NCI-H1436 (cell line): ENCODE results near the gene PRSS57.

ENCODE experiments used
- DNase-seq: peaks from one replicate; lab custom pipeline; 2025; lab: John Stamatoyannopoulos, UW

The PRSS57 gene

DNA sequence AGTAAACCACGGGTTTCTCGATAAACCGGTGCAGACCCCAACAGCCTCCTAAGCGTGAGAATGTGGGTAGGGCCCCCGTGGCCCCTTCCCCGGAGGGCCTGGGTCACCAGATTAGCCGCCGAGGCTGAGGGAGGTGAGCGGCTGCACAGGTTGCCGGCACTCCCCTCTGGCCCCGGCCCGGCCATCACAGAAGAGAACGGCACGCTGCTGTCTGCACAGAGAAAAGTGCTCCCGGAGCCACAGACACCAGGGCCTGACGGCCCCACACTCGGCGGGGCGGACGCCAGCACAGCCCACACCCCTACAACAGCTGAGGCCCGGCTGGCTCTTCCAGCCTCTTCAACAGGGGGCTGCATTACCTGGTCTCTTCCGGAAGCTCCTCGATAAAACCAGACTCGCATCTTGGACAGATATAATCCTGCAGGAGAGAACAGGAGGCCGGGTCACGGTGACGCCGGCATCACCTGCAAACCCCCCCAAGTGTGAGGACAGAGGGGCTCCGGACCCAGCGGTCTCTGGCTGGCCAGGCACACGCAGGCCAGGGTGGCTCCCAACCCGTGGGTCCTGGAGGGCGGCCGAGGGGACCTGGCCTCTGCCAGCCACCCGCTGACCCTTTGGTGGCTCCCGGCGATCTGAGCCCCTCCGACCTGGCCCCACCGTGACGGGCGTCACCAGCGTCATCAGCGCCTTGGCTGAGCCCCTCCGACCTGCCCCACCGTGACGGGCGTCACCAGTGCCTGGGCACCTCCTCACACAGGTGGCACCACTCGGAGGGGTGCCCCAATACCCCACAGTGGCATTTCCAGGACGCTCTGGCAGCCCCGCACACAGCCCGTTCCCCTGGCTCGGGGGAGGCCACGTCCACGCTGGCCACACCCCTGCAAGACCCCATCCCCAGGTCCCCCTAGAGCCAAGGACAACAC is 42.5 kb downstream of the PRSS57 start:
- no peak for DNase-seq

GRCh38 chr19:651991-652390 is 43.3 kb downstream of the PRSS57 start:
- no peak for DNase-seq

GRCh38 chr19:651114-651818 is 44.0 kb downstream of the PRSS57 start:
- DNase-seq, result no peak

GRCh38 chr19:650121-650520 is 45.1 kb downstream of the PRSS57 start:
- DNase-seq, result no peak

- no peak for DNase-seq
Observed at GRCh38 chr19:648904-649801, 46.1 kb downstream of the PRSS57 start.

- no peak for DNase-seq
Observed at GRCh38 chr19:648305-648704, 46.9 kb downstream of the PRSS57 start.

DNA sequence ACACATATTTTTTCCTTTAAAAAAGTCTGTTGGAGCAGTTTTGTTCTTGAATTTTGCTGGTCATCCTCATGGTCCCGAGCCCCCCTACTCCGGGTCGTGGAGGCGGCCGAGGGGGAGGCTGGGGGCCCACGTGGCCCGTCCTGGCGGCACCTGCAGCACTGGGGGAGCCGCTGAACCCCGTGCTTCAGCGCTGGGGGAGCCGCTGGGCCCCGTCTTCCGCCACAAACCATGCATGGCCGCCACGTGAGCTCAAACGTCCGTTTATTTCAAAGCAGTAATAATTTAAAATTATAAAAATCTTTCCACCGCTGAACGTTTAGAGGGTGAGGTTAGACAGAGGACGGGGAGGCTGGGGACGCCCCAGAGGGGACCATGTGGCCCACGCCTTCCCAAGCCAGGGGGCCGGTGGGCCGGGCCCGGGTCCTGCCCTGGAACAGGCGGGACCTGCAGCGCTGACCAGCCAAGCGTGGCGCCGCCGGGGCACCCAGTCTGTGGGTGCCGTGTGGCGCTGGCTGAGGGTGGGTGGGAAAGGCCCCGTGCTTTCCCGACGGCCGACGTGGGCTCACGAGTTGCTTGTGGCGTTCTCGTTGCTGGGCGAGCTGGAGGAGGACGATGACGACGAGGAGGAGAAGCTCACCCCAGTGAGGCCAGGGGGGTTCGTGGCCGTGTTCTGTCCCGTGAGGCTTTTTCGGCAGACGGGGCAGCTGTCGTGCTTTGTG is 47.5 kb downstream of the PRSS57 start:
- no peak for DNase-seq

DNA sequence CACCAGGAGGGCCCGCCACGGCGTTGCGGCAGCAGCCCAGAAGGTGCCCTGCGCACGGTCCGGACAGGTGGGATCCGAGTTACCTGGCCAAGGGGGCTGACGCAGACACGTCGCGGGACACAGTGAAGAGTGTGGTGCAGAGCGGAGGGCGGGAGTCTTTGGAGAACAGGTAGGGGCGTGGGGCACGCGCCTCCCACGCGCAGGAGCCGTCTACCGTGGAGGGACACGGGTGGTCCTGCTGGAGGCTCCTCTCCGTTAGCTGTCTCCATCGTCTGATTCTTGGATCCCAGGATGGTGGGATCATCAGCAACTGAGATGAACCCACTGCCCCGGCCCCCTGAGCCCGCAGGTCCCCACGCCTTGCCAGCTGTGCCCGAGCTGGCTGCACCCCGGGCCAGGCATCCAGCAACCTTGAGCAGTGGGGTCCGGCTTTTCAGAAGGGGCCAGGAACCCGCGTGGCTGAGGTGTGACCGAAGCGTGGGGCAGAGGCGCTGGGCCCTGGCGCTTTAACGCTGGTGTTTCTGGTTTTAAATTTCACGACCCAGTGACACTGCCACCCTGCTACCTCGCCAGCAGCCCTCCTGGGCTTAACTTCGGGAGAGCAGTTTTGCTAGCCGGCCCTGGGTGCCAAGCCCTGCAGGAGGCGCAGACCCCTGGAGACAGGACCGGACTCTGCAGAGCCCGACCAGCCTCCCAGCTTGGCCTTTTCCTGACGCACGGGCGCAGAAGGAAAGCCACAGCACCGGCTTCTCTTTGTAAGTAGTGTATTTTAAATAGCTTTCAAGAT is 48.3 kb downstream of the PRSS57 start:
- no peak for DNase-seq

GRCh38 chr19:645912-646778 is 49.1 kb downstream of the PRSS57 start:
- DNase-seq, result no peak

GRCh38 chr19:644789-645188 is 50.5 kb downstream of the PRSS57 start:
- DNase-seq, result no peak

- DNase-seq, result no peak
Observed at GRCh38 chr19:644363-644762, 50.9 kb downstream of the PRSS57 start.

DNA sequence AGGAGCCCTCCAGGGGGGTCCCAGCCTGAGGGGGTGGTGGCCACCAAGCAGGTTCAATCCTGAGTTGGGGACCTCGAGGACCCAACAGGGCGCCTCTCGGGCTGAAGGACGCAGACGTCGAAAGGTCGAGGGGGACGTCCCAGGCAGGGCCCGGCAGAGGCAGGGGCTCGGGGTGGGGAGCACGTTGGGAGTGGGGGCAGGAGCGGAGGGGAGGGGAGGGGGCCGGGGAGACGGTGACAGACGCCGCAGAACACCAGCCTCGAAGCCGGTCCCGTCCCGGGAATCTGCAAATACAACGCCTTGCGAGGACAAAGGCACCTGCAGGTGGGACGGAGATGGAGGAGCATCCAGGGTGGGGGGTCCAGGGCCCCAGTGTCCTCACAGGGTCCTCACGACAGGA is 51.5 kb downstream of the PRSS57 start:
- DNase-seq, result no peak

GRCh38 chr19:642767-643727 is 52.2 kb downstream of the PRSS57 start:
- DNase-seq, result no peak

GRCh38 chr19:641702-642101 is 53.5 kb downstream of the PRSS57 start:
- no peak for DNase-seq

- no peak for DNase-seq
Observed at GRCh38 chr19:640606-641189, 54.6 kb downstream of the PRSS57 start.

DNA sequence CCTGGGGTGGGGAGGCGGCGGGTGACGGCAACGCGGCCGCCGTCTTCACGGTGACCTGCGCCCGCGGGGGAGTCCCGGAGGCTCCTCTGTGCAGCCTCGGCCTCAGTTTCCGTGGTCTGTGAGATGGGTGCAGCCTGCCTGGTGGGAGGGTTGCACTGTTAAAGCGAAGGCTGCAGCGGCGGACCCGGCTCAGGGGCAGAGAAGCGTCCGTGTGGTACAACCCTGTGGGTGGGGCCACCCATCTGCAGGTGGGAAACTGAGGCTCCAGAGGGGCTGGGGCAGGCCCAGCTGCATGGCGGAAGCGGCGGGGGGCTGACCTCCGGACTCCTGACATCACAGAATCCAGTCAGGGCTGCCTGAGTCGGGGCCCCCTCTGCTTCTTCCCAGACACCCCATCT is 55.1 kb downstream of the PRSS57 start:
- DNase-seq, result no peak

DNA sequence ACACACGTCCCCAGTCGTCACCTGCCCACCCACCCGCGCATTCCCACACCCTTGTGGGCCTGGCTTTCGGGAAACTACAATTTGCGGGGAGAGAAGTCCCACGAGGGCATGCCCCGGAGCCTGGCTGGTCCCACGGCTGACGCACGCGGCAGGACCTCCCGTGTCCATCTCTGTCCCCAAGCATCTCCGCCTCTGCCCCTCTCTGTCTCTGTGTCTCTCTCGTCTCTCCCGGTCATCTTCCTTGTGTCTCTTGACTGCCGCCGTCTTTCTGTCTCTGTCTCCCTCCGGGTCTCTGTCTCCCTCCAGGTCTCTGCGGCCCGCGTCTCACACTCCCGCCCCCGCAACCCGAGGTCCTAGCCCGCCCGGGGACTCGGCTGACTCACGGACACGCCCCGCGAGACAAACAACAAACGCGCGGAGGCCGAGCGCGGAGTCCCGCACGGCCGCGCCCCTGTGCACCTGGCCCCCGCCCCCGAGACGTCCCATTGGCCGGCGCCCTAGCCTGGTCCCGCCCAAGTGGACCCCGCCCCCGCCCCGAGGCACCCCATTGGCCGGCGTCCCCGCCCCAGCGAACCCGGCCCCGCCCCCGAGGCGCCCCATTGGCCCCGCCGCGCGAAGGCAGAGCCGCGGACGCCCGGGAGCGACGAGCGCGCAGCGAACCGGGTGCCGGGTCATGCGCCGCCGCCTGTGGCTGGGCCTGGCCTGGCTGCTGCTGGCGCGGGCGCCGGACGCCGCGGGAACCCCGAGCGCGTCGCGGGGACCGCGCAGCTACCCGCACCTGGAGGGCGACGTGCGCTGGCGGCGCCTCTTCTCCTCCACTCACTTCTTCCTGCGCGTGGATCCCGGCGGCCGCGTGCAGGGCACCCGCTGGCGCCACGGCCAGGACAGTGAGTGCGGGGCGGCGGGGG is 55.7 kb downstream of the PRSS57 start, which contains the start of gene FGF22:
TSS of gene FGF22 (plus strand) at position 627 of the 908 bp plus-strand sequence. CDS start at position 674, 47 bp downstream.
- peak; percentile 93 for DNase-seq
